ENCODE data around the gene CCL18.
A peak's percentile ranks its signal among the peaks of the same experiment; 100 is the strongest.
"Not testable (repeated sequence)": the region's sequence is repeated elsewhere in the genome, so short reads cannot be mapped to it uniquely, and the experiment has no call there.

The CCL18 gene

DNA sequence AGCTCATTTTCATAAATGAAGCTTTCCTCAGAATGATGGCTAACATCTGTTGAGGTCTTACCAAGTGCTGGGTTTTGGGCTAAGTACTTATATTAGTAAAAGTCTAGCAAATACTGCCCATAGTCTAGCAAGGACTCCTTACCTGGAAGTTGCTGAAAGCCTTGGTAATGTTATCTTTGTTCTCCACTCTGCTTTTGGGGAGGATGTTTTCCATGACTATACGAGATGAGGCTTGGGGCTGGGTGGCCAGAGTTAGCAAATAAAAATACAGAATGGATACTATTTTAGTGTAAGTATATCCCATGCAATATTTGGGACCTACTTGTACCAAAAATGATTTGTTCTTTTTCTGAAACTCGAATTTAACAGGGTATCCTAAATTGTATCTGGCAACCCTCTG lies 7.7 kb downstream of the CCL18 start:
- no peak for DNase-seq

DNA sequence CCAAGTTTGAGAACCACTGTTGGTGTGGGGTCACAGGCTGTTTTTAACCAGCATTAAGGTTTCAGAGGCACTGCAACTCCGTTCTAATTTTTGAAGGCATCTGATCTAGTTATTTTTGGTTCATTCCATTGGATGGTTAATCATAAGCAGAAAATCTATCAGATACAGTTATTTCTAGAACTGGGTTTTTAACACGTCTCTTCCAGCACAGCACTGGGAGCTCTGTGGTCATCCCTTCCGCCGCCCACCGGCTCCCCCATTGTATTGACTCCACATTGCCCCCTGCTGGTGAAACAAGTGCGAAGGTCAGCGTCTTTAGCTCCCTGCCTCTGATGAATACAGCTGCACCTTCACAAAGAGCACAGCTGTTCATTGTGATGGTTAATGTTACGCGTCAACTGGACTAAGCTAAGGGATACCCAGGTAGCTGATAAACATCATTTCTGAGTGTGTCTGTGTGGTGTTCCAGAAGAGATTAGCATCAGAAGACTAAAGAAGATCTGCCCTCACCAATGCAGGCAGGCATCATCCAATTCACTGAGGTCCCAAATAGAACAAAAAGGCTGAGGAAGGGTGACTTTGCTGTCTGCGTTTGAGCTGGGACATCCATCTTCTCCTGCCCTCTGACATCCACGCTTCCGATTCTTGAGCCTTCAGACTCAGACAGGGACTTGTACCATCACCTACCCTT lies 8.5 kb downstream of the CCL18 start:
- peak in 10 of 51 donors; percentile 1 to 27 (median 5) for DNase-seq

DNA sequence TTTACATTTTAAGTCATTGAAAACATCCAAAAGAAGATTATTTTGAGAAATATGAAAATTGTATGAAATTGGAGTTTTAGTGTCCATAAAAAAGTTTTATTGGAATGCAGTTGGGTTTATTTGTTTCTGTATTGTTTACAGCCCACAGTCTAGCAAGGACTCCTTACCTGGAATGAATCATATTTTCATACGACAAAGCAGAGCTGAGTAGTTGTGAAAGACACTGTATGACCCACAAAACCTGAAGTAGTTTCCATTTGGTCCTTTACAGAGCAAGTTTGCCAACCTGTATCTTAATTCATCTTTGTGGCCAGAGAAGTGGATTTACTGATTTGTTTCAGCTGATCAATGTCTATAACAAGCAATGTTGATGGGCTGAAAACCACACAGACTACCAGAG lies 10.3 kb downstream of the CCL18 start:
- DNase-seq: no peak

DNA sequence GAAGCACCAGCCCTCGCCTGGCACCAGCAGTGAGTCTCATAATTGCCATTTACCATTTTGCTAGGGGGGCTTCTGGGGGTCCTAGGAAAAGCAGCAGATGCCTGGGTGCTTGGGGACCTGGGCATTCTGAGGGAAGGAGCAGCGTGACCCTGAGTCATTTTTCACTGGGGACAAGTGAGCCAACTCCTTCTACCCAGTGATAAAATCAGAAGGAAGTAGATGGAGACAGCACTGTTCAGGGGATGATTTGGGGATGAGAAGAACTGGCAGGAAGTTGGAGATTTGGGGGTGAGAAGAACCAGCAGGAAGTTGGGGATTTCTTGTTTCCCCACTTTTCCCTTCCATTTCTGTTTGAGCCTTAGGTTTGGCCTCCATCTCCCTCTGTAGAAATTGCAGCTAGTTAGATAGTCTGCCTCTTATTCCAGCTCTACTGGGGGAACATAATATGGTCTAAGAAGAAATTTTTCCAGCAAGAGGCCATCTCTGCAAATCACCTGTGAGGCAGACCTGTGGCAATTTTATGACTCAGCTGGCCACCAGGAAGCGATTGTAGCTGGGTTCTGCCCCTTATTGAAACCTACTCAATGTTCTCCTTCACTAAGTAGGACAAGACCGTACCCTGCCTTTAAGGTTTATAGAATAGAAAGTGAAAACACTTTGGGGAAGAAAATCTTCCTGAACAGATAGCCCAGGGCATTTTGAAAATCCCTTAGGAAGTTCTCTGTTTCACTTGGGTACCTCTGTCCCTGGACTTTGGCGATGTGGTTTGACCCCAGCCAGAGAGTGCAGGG lies 17.8 kb downstream of the CCL18 start:
- not testable (repeated sequence) for DNase-seq

DNA sequence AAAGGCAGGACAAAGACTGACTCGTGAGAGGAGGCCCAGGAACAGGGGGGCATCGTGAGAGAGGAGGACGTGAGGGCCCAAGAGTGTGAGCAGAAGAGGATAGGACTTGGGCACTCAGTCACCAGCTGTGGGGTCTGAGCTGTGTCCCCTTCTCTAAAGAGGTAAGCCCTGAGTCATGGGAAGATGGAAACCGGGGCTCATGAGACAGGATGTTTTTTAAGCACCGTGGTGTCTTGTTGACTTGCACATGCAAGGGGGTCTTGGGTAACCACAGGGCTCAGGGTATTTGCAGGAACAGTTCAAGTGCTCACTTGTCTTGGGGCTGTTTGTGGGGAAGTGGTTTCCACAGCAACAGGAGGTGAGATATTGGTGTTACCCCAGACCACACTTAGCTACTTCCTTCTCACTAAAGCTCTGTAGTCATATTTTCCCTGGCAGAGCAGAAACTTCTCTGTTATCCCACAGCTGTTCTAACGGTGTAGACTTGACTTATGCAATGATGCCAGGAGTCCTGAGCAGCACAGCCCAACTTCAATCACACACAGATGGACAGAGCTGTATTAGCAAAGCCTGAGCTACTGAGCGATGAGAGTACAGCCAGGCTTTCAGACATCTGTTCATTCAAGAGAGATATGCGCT lies 18.5 kb downstream of the CCL18 start:
- not testable (repeated sequence) for DNase-seq

DNA sequence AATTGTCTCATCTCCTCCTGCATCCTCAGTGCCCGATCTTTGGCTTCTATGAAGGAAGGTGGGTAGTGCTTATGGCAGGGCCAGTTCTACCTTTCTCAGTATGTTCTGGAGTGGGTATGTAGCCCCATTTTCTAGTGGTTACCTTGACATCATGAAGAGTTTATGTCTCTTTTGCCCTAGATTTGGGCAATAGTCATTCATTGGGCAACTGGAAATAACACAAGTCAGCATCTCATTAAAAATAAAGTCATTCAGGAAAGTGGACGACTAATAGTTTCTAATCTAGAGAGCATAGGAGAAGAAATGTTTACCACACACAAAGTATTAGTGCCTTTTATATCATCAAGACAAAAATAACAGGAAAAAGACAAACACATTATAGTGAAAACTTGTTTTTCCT lies 19.6 kb downstream of the CCL18 start:
- DNase-seq: not testable (repeated sequence)

DNA sequence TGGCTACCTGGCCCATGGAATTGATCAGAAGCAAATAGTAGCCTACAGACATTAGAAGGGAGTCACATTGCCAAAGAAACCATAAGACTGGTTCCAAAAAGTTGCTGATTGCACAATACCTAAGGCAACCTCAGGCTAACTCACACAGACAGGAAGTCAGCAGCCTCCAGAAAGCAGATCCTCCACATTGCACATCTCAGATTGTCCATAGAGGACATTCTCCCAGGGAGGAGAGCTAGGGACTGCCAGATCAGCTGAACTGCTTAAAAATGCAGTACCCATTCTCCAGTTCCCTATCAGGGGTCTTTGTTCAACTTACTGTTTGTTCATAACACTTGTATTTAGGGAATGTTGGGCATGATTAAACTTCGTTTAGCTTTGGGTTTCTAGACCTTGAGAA lies 21.7 kb downstream of the CCL18 start:
- peak in 1 of 51 donors; percentile 5 for DNase-seq

DNA sequence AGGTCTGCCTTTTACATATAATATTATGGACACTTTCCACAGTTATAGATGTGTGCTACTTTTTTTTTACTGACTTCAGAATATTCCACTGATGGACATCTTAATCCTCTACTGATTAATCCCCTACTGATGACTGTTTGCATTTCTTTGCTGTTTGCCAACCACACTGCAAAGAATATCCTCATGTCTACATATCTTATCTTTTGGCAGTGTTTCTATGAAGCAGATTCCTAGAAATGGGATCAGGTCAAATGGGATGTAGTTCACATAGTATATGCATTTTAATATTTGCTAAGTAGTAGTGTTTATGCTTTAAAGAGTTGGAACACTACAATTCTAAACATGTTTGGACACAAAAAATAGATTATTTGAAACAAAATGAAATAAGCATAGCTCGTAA lies 22.7 kb downstream of the CCL18 start:
- no peak for DNase-seq

DNA sequence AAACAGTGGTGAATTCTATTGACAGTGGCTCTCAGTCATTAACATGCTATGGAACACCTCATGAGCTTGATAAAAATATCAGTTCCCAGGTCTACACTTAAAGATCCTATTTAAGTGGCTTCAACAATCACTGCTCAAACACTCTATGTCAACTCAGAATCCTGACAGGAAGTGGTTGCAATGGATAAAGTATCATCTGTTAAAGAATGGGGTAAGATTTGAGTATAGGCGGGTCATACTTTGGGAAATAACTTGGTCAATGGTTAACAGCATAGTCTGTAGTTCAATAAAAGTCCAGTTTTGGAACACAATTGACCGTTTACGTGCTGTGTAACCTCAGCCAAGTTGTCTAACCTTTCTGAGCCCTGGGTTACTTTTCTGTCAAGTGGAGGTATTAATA lies 23.4 kb downstream of the CCL18 start:
- DNase-seq: not testable (repeated sequence)

DNA sequence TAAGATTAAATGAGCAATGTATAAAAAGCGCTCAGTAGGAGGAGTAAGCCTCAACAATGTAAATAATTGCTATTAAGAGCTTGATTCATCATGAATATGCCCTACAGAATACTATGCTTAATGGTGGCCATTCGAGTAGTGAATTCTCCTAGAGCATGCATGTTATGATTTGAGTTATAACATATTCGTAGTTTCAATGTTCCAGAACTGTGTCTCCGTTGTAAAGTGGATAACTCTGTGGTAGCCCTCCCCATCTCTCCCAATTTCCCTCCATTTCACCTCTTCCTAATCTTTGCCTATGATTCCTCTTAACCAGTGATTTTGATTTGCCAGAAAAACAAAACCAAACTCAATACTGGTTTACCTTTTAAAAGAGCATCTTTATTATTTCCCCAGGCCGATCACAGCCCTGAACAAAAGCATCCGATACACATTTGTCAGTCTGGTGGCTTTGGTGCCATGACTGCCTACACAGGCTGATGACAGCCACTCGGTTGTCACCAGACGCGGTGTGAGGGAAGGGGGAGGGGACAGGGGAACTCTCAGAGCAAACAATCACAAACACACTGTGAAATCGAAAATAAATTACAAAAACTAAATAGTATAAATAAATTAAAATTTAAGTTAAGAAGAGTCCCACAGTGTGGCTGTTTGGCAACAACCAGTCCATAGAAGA lies 24.0 kb downstream of the CCL18 start:
- DNase-seq: not testable (repeated sequence)

DNA sequence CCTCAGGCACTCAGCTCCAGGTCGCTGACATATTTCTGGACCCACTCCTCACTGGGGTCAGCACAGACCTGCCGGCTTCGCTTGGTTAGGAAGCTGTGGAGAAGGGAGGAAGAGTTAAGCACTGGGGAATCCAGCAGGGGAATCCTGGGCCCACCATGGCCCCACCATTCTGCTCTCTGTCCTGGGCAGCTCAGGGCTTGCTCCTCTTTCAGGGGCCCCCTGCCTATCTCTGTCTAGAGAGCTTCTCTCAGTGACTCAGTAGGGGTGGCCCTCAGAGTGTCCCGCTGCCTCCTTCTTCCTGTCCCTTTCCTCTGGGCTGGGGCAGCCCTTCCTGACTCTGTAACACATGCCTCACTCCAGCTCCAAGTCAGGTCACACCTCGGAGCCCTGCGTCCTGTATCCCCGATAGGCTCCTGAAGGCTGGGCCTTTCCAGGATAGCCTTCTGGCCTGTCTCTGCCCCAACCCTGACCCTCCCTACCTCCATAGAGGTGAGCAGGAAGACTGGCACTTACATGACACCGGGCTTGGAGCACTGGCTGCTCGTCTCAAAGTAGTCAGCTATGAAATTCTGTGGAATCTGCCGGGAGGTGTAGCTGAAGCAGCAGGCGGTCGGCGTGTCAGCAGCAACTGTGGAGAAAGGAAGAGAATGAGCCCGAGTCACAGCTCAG lies 24.7 kb downstream of the CCL18 start:
- no peak for DNase-seq

DNA sequence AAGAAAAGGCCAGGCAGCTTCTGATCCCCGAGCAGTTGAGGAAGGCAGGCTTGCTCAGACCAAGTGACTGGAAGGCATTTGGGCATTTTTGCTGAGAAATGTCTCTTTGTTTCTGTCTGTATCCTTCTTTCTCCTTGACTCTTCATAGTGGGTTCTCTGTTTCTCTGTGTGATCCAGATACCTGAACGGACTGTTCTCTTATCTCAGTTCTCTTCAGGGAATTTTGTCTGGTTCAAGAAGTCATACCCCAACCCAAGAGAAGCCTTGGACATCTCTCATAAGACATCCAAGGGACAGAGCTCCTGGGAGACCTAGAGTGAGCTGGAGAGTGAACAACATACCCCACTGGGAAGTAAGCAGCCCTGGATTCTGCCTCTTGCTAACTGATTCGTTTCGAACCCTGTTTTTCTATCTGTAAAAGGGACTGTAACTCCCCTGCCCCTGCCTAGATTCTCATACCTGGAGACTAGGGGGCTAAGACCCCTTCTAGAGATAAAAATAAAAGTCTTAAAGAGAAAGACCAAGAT lies 25.3 kb downstream of the CCL18 start:
- no peak for DNase-seq

DNA sequence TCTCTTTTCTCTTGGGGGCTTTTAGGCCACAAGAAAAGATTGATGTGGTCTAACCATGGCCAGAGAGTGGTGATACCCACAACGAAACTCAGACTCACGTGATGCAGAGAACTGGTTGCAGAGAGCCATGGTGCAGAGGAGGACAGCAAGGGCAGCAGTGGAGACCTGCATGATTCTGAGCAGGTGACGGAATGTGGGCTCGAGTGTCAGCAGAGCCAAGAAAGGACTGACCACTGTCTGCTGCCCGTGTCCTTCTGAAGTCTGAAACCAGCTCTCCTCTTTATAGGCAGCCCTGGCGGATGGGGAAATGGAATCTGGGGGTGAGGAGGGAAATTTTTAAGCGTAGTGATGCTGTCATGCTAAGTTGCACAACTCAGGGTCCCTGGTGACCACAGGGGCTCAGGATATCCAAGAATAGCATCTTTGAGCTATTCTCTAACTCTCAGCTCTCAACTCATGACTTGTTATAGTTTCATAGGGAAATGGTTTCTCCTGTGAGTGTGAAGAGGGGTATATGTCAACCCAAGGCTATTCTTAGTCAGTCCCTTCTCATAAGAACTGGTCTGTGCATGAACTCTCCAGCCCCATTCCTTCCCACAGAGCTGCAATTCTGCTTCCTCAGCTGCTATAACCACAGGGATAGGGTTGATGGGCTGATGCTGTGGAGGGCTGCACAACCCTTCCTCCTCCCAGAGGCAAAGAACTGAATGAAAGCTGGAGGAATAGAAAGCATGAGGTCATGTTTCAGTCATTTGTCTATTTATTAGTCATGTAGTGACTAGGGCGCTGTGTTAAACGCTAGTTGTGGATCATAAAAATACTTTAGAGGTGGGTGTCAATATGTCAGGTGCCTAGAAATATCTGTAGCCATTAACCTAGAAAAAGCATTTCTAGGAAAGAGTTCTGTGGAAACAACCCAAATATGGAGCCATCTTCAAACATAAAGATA lies 26.1 kb downstream of the CCL18 start, which contains the start of gene CCL3:
TSS of gene CCL3 (minus strand) at position 256 of the 949 bp plus-strand sequence. CDS start at position 171, 85 bp downstream.
- peak in 2 of 51 donors; percentile 8 to 10 for DNase-seq

DNA sequence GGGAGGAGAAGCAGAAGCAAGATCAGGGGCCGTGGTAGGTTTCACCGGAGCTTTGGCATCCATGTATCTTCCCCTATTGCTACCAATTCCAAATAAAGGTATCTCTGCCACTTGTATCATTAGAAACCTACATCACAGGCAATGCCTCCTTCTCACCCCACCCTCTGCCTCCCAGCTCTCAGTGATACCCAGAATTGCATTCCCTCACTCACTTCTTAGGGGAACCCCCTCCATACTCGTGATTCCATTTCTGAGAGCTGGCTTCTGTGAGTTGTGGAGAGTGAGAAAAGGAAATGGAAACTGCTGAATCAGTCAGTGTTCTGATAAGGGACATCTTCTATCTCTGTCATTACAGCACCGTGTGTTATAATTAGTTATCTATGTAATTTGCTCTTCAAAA lies 28.2 kb downstream of the CCL18 start:
- DNase-seq: no peak

DNA sequence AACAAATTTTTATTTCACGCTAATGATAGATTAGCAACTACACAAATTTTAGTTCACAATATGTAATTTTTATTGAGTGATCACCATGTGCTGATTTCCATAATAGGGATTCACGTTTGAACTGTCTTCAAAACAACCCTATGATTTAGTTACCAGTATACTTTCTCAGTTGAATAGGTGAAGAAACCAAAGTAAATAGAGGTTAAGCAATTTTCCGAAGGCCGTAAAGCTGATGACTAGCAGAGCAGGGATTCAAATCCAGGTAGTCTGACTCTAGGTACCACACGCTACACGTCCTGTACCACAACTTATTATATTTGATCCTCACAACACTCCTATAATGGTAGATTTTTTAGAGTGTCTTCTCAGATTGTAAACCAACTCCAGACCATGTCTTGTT lies 28.6 kb downstream of the CCL18 start:
- DNase-seq: not testable (repeated sequence)

DNA sequence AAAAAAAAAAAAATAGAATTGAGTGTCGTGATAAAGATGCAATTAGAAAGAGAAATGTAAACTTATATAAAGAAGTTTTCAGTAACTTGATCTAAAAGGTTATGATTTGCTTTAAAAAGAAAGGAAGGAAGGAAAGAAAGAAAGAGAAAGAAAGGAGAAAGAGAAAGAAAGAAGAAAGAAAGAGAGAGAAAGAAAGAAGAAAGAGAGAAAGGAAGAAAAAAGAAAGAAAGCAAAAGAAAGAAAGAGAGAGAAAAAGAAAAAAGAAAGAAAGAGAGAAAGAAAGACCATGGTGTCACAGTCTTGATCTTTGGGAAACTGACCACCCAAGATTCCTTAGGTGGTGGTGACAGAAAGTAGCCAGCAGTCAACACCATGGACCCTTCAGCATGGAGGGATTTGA lies 30.2 kb downstream of the CCL18 start:
- DNase-seq: no peak

DNA sequence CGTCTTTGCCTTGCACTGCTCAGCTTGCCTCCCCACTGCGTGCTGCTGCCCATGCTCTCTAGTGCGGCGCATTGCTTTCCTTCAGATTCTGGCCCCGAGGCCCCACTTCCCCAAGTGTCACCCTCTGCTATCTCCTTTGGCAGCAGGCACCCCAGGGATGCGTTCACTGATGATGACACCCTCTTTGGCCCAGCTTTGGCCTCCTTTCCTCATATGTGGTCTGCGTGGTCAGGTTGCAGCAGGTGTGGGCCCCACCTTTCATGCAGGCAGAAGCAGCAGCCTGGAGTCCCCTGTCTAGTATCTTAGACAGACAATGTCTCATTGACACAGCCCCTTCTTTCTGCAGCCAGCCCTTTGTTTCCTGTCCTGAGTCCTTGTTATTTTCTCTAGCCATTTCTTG lies 30.7 kb downstream of the CCL18 start:
- no peak for DNase-seq

DNA sequence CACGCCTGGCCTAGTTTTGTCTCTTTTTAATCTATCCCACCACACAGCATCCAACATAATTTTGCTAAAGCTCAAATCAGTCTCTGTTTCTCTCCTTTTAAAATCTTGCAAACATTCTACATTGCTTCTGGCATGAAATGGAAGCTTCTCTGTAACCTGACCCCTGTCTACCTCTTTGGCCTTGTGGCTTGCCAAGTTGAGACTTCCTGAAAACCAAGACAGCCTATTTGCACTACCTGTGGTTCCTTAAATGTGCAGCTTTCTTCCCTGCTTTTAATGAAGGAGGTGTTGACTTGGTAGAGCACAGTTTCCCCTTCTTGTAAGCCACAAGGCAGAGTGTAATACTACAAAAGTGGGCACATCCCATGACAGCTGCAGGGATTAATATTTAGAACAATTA lies 31.9 kb downstream of the CCL18 start:
- no peak for DNase-seq

DNA sequence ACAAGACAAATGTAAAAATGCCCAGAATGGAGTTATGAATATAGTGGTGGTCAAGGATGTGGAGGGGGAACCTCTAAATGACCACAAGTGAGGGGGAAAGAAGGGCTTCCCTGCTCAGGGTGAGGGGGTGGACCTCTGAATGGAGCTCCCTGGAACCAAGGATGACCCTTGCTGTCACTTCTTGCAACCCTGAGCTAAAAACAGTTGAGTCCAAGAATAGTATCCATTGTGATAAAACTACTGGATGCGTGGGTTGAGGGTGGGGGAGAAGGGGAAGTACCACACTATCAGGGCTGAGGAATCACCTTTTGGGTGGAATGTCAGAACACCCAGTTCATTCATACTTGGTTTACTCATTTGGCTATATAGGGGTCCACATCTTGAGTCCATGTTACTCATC lies 34.9 kb downstream of the CCL18 start:
- DNase-seq: not testable (repeated sequence)
